ENCODE results near the gene CORO2A. TPM values are rescaled to one million over a fixed set of nuclear protein-coding genes. Genes with fewer than 3 reads are reported as not detected.
A peak's percentile ranks its signal among the peaks of the same experiment; 100 is the strongest.

CORO2A gene
- 1.0 and 1.7 TPM in 2 replicates for total RNA-seq

- DNase-seq, result peak; percentile 75
Measured at GRCh38 chr9:98192503-98193335, at the start of gene CORO2A. Gene CORO2A (minus strand): TSS chr9:98192637. CDS start chr9:98157660, 34,977 bp downstream.

- no peak for DNase-seq
Measured at GRCh38 chr9:98241357-98242300, 49.2 kb upstream of the CORO2A start.

- no peak for DNase-seq
Measured at GRCh38 chr9:98240475-98240874, 48.0 kb upstream of the CORO2A start.

- DNase-seq, result no peak
Measured at GRCh38 chr9:98236901-98237487, 44.6 kb upstream of the CORO2A start.

- DNase-seq, result no peak
Measured at GRCh38 chr9:98235126-98235525, 42.7 kb upstream of the CORO2A start.

- DNase-seq, result no peak
Measured at GRCh38 chr9:98234245-98234825, 41.9 kb upstream of the CORO2A start.

- no peak for DNase-seq
Measured at GRCh38 chr9:98232926-98233325, 40.5 kb upstream of the CORO2A start.

GRCh38 chr9:98231770-98232478 is 39.5 kb upstream of the CORO2A start:
- peak; percentile 69 for DNase-seq

GRCh38 chr9:98230789-98231188 is 38.4 kb upstream of the CORO2A start:
- no peak for DNase-seq

- no peak for DNase-seq
Measured at GRCh38 chr9:98230304-98230703, 37.9 kb upstream of the CORO2A start.

GRCh38 chr9:98229620-98230019 is 37.2 kb upstream of the CORO2A start:
- DNase-seq, result no peak

GRCh38 chr9:98229090-98229395 is 36.6 kb upstream of the CORO2A start:
- no peak for DNase-seq

- DNase-seq, result no peak
Measured at GRCh38 chr9:98228392-98229089, 36.1 kb upstream of the CORO2A start.

GRCh38 chr9:98227883-98228282 is 35.4 kb upstream of the CORO2A start:
- DNase-seq, result no peak

- DNase-seq, result no peak
Measured at GRCh38 chr9:98226957-98227356, 34.5 kb upstream of the CORO2A start.

- no peak for DNase-seq
Measured at GRCh38 chr9:98226516-98226915, 34.1 kb upstream of the CORO2A start.

GRCh38 chr9:98225015-98225442 is 32.6 kb upstream of the CORO2A start:
- no peak for DNase-seq

GRCh38 chr9:98222885-98223691 is 30.7 kb upstream of the CORO2A start:
- peak; percentile 67 for DNase-seq

- no peak for DNase-seq
Measured at GRCh38 chr9:98220911-98221310, 28.5 kb upstream of the CORO2A start.

- no peak for DNase-seq
Measured at GRCh38 chr9:98219794-98220370, 27.4 kb upstream of the CORO2A start.
